Activated CD4-positive, CD25-positive, alpha-beta regulatory T cell treated with anti-CD3 and anti-CD28 coated beads, Interleukin-2, amount 50 U/mL, for 16 hours (primary cell): ENCODE measurements around the gene EVI2B.
"Not testable (repeated sequence)": the region's sequence is repeated elsewhere in the genome, so short reads cannot be mapped to it uniquely, and the experiment has no call there.

Source experiments
- DNase-seq: peaks from one replicate; pipeline ENCODE4 v3.0.0-alpha.2; 2020; ENCODE audit warnings: low read depth, low spot score

The EVI2B gene

DNA sequence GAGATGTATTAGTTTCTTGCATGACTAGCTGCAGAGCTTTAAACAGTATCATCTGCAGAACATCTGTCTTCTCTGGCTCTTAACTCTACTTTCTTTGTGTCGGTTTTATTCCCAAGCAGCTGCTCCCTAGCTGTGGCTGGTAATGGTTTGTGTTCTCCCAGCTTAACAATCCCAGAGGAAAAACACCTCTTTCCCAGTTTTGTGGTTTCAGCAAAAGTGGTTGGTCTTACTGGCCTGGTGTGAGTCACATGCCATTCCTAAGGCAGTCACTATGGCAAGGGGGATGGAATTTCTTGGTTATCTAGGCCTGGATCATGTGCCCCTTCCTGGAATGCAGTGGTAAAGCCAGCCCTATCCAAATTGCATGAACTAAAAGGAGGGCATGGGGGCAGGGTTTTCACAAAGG lies 44.3 kb downstream of the EVI2B start:
- DNase-seq, result no peak

DNA sequence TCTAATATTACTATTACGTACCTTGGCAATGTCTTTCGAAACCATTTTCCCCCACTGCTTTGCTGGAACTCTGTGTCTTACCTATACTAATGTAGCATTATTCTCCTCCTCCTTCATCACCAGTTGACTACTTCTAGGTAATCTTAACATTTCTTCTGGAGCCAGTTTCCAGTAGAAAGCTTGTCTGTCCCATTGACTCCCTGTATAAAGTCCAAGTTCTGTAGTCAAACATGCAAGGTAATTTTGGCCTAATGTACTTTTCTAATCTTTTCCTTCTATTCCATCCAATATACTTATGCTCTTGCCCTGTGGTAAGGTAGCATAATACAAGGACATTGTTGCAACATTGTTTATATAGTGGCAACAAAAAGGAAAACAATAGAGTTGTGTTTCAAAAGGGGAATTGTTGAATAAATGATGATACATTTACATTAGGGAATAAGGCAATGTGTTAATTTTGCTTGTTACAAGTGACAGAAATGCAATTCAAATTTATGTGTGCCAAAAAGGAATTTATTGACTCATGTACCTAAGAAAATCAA lies 44.7 kb downstream of the EVI2B start:
- DNase-seq, result no peak

DNA sequence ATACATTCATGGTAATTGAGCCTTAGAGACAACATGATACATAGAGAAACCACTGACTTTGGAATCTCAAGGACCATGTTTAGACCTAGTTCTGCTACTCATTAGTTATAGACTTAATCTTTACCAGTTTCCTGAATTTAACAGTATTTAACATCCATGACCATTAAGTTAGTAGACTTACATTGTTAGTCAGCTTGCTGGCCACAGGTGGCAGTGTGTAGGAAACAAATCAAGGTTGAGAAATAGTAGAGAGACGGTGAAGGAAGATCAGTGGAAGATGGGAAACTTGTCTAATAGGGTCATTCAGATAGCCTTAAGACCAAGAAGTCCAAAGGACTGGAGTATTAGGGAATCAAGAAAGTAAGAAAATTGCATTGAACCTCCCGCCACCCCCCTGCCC lies 47.8 kb downstream of the EVI2B start:
- DNase-seq, result no peak

DNA sequence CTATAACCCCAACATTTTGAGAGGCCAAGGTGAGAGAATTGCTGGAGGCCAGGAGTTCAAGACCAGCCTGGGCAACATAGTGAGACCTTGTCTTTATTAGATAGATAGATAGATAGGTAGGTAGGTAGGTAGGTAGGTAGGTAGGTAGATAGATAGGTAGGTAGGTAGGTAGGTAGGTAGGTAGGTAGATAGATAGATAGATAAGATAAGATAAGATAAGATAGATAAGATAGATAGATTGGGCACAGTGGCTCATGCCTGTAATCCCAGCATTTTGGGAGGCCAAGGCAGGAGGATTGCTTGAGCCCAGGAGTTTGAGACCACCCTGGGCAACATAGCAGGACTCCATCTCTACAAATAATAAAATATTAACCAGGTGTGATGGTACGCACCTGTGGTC lies 50.9 kb downstream of the EVI2B start:
- not testable (repeated sequence) for DNase-seq

DNA sequence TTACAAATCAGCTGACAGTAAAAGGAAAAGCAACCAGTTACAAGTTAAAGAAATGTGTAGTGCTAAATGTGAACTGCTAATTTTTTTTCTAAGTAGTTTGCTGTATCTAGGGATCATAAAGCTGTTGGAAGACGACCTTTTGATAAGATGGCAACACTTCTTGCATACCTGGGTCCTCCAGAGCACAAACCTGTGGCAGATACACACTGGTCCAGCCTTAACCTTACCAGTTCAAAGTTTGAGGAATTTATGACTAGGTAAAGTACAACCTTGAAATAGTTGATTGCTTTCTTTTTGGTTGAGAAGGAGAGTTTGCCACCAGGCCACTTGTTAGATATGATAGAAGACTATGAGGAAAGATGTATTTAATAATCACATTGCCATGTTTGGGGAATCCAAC lies 52.3 kb downstream of the EVI2B start:
- DNase-seq, result no peak

DNA sequence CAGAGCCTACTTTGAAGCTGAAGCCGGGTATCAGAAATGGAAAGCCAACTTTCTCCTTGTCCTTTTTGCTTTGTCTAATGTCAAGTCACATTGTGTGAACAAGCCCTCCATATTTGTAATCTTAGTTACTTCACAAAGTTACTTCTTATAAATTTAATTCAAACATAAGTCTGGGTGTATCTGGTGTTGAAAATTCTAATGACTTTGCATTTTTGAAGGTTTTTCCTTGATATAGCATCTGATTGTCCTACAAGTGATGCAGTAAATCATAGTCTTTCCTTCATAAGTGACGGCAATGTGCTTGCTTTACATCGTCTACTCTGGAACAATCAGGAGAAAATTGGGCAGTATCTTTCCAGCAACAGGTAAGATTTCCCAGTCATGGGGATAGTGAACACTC lies 53.7 kb downstream of the EVI2B start:
- no peak for DNase-seq

DNA sequence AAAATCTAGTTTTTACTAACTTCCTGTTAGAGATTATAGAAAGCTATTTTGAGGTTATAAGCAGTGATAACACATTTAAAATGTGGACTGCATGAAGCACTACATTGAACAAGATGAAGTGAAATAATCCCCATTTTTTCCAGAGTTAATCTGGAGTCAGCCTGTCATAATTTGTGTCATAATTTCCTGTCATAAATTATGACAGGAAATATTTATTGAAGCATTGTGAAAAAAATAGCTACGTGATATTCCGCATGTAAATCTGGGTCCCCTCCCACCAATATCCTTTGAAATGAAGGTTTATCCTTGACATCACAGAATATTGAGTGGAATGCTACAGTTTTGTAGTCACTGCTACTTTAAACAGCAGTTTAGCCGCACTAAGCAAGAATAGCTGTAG lies 56.9 kb downstream of the EVI2B start:
- DNase-seq, result no peak

DNA sequence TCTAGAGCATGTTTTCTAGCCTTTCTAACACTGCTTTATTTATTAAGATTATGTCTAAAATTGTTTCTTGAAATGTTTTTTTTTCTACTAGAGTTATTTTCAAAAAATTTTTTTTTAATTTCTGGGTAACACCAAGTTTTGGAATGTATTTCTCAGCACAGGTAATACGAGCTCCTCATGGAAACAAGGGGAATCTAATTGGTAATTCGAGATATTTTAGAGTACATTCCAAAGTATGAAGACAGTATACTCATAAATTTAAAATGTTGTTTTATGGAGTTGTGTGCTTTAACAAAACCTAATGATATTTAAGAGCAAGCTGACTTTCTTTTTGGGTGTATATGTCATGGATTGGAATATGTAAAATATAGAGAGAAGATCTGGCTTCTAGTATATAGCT lies 59.2 kb downstream of the EVI2B start:
- DNase-seq, result no peak
